HG03280 (cell line): Measurements from ENCODE around the gene ZNF440.

Experiments used
- ATAC-seq: cut with Tn5 transposase; IDR thresholded peaks from one replicate; pipeline ENCODE4 v1.9.1; 2021; ENCODE audit warnings: mild to moderate bottlenecking, moderate library complexity; ENCODE audit not compliant: unreplicated experiment

Gene ZNF440

DNA sequence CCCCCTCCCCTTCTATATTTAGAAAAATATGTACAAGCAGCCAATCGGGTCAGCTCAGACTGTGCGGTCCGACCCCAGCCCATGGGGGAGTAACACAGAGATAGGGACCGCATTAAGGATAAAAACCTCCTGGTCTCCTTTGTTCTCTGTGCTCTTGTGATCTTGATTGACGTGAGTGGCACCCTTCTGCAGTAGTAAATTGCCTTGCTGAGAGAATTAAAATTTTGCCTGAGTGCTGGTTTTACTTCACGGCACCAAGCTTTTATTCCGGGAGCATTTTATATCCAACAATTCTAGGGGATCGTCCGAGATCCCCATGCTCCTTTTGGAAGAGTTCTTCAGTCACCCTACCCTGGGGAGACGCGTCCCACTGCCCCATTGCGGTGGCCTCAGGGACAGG is 66.5 kb downstream of the ZNF440 start:
- no peak for ATAC-seq

DNA sequence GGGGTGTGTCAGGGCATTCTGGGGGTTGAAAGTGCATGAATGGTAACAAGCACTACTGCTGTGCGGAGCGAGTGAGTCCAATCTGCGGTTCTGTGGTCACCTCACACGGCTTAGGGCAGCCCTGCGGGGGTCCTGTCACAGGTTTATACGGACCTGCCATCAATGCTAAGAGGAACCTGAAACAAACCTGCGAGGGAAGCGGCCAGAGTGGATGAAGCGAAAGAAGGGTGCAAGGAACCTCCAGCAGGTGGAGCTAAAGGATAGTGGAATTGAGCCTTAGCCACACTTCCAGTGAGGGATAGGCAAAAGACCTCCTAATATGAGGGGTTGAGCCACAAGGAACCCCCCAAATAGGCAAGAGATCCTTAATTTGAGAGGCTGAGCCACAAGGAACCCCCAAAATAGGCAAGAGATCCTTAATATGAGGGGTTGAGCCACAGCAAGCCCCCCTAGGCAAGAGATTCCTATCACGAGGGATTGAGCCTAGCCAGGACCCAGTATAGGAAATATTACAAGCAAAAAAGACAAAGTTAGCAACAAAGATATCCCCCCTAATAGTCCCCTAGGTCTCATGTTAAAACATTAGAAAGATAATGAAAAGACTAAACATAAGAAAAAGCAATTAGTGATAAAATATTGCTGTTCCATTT is 67.2 kb downstream of the ZNF440 start:
- no peak for ATAC-seq

DNA sequence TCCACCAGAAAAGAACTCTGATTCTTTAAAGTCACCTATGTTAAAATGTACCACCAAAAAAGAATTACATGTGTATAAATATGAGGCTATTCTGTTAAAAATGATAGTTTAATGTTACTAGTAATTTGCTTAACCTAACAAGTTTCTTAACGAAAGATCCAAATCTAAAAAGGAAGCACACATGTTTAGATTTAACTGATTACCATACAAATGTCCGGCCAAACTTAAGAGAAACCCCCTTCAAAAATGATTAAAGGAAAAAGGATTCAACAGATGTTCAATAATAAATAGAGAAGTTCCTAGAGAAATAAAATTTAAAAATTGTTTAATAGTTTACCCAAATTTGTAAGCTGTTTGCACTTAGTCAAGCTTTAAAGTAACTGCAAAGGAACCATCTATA is 68.5 kb downstream of the ZNF440 start:
- no peak for ATAC-seq
